ENCODE data around the gene ANKLE1. TPM values are rescaled to one million over a fixed set of nuclear protein-coding genes. Genes with fewer than 3 reads are reported as not detected.

ANKLE1 gene
- total RNA-seq, 4 donors from 2014 or later: 0.44 to 2.1 (median 0.90) TPM

DNA sequence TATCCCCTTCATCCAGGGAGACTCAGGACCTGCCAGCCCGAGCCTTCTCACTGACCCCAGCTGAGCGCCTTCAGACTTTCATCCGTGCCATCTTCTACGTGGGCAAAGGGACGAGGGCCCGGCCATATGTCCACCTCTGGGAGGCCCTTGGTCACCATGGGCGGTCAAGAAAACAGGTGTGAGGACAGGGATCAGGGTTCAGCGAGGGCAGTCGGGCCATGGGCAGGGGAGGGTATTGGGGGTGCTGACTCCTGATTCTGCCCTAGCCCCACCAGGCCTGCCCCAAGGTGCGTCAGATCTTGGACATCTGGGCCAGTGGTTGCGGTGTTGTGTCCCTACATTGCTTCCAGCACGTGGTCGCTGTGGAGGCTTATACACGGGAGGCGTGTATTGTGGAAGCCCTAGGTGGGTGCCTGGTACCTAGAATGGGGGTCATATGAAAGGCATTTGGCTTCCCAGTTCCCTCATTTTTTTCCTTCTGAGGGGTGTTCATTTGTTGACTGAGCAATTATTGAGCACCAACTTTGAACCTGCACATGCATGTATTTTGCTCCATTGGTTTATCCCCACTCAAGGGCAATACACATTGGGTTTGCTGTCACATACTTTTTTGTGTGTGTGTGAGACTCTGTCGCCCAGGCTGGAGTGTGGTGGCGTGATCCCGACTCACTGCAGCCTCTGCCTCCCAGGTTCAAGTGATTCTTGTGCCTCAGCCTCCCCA, 3.9 kb downstream of the ANKLE1 start:
- H3K9me3 ChIP-seq: no peaks in the 10 kb centered on the region
- H3K36me3 ChIP-seq: peaks cover 0 to 20% (median 0%) of the 10 kb centered on the region in 3 donors
- peaks cover 0 to 25% of the 10 kb centered on the region in 2 donors for H3K27me3 ChIP-seq
- H3K4me1 ChIP-seq: peaks cover 0 to 24% (median 12%) of the 10 kb centered on the region in 4 donors
- WGBS, 2 donors: 88 to 92% methylated on average over 16 of the region's 18 CpGs
- no peak overlapping the region for H3K4me3 ChIP-seq
- DNase-seq (ENCODE audit: low spot score in 2 of 2): no peak
- no peak overlapping the region for H3K27ac ChIP-seq
- no peak for TF ChIP-seq EP300 (IDR thresholded peaks at IDR 0.05)
- TF ChIP-seq, protein P1, sequence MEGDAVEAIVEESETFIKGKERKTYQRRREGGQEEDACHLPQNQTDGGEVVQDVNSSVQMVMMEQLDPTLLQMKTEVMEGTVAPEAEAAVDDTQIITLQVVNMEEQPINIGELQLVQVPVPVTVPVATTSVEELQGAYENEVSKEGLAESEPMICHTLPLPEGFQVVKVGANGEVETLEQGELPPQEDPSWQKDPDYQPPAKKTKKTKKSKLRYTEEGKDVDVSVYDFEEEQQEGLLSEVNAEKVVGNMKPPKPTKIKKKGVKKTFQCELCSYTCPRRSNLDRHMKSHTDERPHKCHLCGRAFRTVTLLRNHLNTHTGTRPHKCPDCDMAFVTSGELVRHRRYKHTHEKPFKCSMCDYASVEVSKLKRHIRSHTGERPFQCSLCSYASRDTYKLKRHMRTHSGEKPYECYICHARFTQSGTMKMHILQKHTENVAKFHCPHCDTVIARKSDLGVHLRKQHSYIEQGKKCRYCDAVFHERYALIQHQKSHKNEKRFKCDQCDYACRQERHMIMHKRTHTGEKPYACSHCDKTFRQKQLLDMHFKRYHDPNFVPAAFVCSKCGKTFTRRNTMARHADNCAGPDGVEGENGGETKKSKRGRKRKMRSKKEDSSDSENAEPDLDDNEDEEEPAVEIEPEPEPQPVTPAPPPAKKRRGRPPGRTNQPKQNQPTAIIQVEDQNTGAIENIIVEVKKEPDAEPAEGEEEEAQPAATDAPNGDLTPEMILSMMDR (IDR thresholded peaks at IDR 0.05): no peak

DNA sequence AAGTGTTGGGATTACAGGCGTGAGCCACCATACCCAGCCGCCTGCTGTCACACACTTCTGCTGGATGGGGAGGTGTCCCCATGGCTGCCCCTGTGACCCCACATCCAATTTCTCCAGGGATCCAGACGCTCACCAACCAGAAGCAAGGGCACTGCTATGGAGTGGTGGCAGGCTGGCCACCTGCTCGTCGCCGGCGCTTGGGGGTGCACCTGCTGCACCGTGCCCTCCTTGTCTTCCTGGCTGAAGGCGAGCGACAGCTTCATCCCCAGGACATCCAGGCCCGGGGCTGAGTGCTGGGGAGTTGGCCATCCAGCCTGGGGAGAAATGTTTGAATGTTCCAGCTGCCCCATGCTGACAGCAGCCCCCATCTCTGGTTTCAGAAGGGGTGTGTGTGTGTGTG, 4.6 kb downstream of the ANKLE1 start:
- no peak for DNase-seq (ENCODE audit: low spot score in 2 of 2)
- Histone ChIP-seq H3K4me1 (peaks cover 0 to 24% (median 12%) of the 10 kb centered on the region in 4 donors), H3K4me3 (no peak overlapping the region), H3K9me3 (no peaks in the 10 kb centered on the region), H3K27ac (no peak overlapping the region), H3K36me3 (peaks cover 0 to 20% (median 0%) of the 10 kb centered on the region in 3 donors), H3K27me3 (peaks cover 0 to 22% of the 10 kb centered on the region in 2 donors)
- TF ChIP-seq EP300 (IDR thresholded peaks at IDR 0.05): no peak
- TF ChIP-seq, protein P1 (IDR thresholded peaks at IDR 0.05): no peak
- no peak for TF ChIP-seq POLR2A (IDR thresholded peaks at IDR 0.05)
- WGBS, 2 donors: 89 to 91% methylated on average over 8 to 11 of the region's 11 CpGs

DNA sequence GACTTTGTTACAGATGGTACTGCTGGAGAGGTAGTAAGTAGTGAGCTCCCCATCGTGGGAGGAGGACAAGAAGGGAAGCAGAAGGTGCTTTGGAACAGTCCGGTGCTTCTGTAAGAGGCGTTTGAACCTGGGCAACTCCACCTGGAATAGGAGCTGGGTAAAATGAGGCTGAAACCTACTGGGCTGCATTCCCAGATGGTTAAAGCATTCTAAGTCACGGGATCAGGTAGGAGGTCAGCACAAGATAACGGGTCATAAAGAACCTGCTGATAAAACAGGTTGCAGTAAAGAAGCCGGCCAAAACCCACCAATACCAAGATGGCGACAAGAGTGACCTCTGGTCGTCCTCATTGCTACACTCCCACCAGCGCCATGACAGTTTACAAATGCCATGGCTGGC, 5.1 kb downstream of the ANKLE1 start:
- TF ChIP-seq, protein P1 (IDR thresholded peaks at IDR 0.05): no peak
- TF ChIP-seq POLR2A (IDR thresholded peaks at IDR 0.05) (no peak), EP300 (IDR thresholded peaks at IDR 0.05) (no peak)
- peaks cover 0 to 17% of the 10 kb centered on the region in 2 donors for H3K27me3 ChIP-seq
- H3K4me1 ChIP-seq: peaks cover 0 to 19% (median 8%) of the 10 kb centered on the region in 4 donors
- no peak overlapping the region for H3K27ac ChIP-seq
- no peak overlapping the region for H3K4me3 ChIP-seq
- no peaks in the 10 kb centered on the region for H3K9me3 ChIP-seq
- WGBS, 2 donors: 87 to 90% methylated on average over 9 of the region's 9 CpGs
- no peak for DNase-seq (ENCODE audit: low spot score in 2 of 2)
- peaks cover 0 to 20% (median 0%) of the 10 kb centered on the region in 3 donors for H3K36me3 ChIP-seq

DNA sequence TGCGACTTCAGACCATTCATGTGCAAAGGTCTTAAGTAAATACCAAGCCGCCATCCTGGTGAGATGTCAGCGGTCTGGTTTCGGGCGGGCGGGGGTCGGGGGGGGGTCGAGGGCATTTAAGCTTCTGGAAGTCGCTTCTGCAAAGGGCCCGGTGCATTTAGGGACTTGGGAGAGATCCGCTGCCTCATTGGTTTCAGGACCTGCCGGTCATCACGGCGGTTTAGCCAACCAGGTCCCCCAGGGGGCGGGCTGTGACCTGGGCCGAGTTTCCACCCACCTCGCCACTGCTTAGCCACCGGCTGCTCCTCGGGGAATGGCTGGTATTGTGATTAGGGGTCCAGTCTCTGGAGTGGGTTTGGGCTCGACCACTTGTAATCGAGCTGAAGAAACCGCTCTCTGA, 7.8 kb downstream of the ANKLE1 start:
- Histone ChIP-seq H3K4me1 (peaks cover 0 to 22% (median 7%) of the 10 kb centered on the region in 4 donors), H3K4me3 (no peak overlapping the region), H3K27ac (no peak overlapping the region), H3K36me3 (peaks cover 0 to 20% (median 0%) of the 10 kb centered on the region in 3 donors), H3K9me3 (no peaks in the 10 kb centered on the region), H3K27me3 (no peaks in the 10 kb centered on the region)
- TF ChIP-seq, protein P1 (IDR thresholded peaks at IDR 0.05): no peak
- TF ChIP-seq EP300 (IDR thresholded peaks at IDR 0.05) (no peak), POLR2A (IDR thresholded peaks at IDR 0.05) (no peak)
- 13 to 15% methylated on average over 18 to 22 of the region's 22 CpGs for WGBS, 2 donors
- no peak for DNase-seq (ENCODE audit: low spot score in 2 of 2)

DNA sequence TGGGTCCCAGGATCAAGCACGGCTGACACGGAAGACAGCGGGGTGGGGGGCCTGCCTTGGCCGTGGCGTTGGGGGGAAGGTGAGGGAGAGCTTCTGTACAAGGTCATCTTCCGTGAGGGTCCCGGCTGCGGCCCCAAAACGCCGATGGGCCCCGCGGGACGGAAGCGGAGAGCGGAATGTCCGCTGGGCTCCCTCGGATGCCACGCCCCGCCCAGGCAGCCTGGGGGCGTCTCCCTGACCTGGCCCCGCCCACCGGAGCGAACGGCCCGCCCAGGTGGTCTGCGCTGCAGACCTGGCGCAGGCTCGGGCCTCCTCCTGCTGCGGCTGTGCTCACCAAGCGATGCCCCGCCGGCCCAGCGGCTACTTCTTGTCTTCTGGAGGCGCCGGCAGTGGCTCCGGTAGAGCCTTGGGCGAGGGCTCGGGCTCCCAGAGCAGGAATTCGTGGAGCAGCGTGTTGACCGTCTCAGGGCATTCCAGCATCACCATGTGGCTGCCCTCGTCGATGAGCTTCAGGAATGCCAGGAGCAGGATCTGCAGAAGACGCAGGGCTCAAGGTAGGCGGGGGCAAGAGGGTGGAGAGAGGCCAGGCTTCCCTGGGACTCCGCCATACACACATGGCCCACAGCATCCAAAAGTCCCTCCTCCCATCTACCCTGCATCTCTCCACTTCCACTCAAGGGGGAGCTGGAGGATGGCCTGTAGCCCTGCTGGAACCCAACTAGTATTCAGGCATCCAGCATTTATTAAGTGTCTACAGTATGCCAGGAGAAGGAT, 10.8 kb downstream of the ANKLE1 start:
- WGBS, 2 donors: 0 to 7% methylated on average over 3 to 11 of the region's 46 CpGs
- peak; percentile 48 to 75 for DNase-seq (ENCODE audit: low spot score in 2 of 2)
- H3K36me3 ChIP-seq: peaks cover 0 to 22% (median 0%) of the 10 kb centered on the region in 3 donors
- TF ChIP-seq, protein P1 (IDR thresholded peaks at IDR 0.05): peak; percentile 55 to 77 (median 65)
- no peak for TF ChIP-seq EP300 (IDR thresholded peaks at IDR 0.05)
- peak overlapping the region in 3 of 4 donors; percentile 73 to 81 (median 79) for H3K27ac ChIP-seq
- H3K9me3 ChIP-seq: no peaks in the 10 kb centered on the region
- peak overlapping the region; percentile 31 to 65 (median 50) for H3K4me3 ChIP-seq
- H3K27me3 ChIP-seq: no peaks in the 10 kb centered on the region
- peaks cover 0 to 22% (median 7%) of the 10 kb centered on the region in 4 donors for H3K4me1 ChIP-seq

Data from tibial nerve (tissue), 4 donors.